Activated CD8-positive, alpha-beta memory T cell treated with anti-CD3 and anti-CD28 coated beads, Interleukin-2, amount 50 U/mL, for 48 hours (primary cell): ENCODE measurements around the gene ZNF280A.
A peak's percentile ranks its signal among the peaks of the same experiment; 100 is the strongest.

ENCODE experiments used
- DNase-seq: peaks from one replicate; pipeline ENCODE4 v3.0.0-alpha.2; 2020

ZNF280A gene, protein sequence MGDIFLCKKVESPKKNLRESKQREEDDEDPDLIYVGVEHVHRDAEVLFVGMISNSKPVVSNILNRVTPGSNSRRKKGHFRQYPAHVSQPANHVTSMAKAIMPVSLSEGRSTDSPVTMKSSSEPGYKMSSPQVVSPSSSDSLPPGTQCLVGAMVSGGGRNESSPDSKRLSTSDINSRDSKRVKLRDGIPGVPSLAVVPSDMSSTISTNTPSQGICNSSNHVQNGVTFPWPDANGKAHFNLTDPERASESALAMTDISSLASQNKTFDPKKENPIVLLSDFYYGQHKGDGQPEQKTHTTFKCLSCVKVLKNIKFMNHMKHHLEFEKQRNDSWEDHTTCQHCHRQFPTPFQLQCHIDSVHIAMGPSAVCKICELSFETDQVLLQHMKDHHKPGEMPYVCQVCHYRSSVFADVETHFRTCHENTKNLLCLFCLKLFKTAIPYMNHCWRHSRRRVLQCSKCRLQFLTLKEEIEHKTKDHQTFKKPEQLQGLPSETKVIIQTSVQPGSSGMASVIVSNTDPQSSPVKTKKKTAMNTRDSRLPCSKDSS

DNA sequence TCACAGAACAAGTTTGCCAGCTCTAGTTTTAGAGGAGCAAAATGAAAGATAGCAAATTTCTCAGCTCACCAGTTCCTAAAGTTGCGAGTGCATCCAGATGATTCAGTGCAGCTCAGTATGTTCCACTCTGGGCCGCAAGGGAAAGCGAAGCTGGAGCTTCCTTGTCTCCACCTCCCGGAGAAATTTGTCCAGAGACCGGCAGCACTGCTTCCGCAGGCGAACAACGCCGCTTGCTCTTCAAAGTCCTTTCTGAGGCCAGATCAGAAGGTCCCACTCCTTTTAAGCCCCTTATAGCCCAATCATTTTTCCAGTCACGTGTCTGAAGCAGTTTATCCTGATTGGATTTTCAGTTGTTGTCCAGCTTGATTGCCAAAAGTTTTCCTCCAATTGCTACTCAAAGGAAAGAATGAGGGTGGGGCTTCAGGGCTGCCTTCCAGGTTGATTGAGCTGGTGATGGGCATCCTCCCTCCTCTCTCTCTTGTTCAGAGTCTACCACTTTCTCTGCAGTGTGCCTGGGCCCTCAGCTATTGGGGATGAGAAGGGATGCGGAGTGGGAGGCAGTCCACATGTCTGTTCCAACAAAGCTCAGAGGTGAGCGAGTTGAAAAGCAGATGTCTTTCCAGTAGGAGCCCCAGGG is at the start of gene ZNF280A:
TSS of gene ZNF280A (minus strand) at position 251 of the 637 bp plus-strand sequence. CDS start 4,640 bp downstream, outside the sequence.
- DNase-seq = no peak

DNA sequence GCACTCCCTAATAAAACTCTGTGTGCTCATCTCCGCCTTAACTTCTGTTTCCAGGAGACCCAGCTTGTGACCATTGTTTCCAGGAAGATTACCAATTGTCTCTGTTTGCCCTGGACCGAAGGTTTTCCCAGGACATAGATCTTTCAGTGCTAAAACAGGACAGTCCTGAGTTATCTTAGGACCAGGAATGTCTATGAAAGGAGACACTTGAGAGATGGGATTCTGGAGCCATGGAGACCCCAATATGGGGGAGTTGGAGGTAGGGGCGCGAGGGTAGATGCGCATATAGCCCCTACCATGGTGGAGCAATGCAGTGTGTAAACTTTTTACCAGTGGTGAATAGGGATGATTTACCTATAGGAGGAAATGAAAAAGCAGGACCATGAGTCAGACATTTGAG is 49.1 kb upstream of the ZNF280A start:
- DNase-seq = no peak

DNA sequence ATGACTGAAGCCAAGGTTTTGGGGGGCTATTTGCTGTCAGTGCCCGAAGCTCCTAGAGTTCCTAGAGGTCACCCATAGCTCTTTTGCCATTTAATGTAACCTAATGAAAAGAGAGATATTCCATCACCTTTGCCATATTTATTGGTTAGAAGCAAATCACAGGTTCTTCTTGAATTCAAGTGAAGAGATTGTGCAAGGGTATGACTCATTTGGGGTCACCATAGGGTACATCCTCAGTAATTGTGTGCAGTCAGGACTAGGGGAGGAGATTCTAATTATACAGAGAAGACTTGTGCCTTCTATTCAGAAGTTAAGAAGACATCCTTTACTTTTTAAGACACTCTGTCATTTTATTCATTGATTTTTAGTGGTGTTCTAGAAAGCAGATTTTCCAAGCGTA is 45.9 kb upstream of the ZNF280A start:
- DNase-seq = no peak

DNA sequence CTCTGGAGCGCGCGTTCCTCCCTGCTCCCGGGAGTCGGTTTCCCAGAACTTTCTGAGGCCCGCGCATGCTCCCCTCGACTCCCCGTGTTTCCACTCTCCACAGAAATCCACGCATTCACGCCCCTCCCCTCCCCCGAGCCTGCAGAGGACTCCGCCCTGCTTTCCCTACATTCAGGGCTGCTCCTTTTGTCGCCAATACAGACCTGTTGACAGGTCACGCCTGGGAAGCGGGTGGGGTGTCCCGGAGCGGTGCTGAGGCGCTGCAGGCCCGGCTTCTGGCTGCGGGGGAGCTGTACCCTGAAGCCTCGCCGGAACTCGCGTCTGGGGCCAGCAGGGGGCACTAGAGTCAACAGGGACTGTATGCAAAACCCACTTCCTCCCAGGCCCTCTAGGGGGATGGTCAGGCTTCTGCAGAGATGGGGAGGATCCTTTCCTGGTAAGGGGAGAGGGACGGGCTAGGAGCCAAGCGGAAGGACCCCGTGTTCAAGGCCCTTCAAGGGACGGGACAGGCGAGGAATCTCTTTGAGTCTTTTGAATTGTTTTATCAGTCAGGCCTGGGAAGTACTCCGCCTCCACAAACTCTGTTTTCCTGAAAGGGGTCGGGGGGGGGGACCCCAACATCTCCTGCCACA is 39.0 kb upstream of the ZNF280A start, which contains the start of gene PRAME:
TSS of gene PRAME (minus strand) at position 294 of the 632 bp plus-strand sequence. CDS start 2,433 bp downstream, outside the sequence.
- peak; percentile 95 for DNase-seq

DNA sequence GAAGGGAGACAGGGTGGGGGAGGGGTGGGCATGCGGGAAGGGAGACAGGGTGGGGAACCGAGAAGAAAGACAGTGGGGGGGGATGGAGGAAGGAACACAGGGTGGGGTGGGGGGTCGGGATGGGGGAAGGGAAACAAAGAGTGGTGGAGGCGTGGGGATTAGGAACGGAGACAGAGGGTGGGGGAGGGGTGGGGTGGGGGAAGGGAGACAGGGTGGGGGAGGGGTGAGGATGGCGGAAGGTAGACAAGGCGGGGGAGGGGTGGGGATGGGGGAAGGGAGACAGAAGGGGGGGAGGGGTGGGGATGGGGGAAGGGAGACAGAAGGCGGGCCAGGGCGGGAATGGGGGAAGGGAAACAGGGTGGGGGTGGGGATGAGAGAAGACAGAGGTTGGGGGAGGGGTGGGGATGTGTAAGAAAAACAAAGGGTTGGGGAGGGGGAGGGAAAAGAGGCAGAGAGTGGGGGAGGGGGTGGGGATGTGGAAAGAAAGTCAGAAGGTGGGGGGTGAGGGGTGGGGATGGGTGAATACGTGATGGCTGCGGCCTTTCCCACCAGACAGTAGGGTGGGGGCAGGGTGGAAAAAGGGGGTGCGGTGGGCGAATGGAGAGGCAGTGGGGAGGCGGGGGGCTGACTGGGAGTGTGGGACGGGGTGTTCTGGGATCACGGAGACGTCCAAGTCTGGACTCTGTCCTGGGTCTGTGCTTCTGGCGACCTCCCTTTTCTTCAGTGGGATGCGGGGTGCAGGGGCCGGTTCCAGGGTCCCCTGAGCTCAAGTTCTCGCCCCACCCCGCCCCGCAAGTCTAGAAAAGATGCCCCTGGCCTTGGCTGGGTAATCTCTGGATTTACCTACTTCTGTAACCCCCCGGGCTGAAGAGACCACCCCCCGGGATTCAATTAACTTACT is 38.3 kb upstream of the ZNF280A start:
- DNase-seq = no peak

DNA sequence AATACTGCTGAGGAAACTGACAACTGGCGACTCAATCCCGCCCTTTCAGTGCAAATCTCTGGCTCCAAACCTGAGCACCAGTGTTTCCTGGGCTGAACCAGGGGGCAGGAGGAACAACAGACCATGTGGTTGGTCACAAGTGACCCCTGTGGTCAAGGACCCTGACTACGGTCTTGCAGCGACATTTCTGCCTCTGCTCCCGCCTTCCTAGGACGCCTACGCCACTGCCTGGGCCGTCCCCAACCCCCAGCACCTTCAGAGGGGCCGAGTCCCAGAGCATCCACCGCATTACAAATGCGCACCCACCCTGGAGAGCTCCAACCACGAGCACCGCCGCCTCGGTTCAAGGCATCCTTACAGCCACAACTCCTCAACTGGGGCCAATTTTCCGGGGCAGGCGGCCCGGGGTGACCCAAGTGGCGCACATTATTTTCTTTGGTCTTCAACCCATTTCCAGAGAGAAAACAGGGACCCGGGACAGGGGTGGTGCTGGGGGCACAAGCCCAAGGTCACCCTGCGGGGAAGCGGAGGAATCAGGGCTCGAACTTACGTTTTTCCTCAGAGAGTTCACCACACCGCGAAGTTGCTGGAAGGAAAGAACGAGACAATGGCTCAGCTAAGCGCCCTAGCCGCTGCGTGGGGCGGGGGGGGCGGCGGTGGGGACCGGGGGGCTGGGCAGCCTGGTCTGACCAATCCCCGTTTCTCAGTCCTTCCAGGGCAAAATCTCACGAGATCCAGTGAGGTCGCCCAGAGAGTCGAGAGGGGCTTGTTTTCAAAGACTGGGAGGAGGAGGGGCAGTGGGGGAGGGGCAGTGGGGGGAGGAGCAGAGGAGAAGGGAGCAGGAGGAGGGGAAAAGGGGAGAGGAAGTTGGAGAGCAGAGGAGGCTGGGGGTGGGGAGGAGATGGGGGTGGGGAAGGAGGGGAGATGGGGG is 37.2 kb upstream of the ZNF280A start:
- DNase-seq = no peak

DNA sequence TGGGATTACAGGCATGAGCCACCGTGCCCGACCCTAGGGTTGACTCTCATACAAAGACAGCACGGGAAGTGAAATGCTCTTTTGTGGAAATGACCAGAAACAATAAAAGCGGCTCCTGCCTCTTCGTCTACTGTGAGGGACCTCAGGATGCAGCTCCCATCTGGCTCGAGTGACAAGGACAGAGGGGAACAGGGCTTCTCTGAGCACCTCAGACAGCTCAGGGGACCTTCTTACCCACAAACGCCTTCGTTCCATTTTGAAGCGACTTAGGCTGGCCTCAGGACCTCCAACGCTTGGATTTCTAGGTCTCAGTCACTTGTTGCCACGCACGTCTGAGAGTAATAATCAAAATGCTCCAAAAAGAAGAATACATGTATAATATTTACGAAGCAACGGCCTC is 36.5 kb upstream of the ZNF280A start:
- no peak for DNase-seq

DNA sequence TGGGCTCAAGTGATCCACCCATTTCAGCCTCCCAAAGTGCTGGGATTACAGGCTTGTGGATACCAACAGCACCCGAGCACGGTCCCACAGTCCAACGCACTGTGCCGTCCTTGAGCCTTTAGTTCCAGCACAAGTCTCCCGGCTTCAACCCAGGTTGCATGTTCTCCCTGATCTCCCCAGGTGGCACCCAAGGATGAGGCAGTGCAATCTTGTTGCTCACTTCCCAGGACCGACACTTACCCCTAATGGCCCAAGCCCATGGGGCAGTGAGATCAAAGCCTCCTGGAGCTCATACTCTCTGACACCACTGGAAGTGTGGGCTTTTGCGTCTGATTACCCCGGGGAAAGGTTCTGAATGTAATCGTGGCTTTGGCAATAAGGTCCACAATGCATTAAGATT is 35.5 kb upstream of the ZNF280A start:
- DNase-seq = no peak

DNA sequence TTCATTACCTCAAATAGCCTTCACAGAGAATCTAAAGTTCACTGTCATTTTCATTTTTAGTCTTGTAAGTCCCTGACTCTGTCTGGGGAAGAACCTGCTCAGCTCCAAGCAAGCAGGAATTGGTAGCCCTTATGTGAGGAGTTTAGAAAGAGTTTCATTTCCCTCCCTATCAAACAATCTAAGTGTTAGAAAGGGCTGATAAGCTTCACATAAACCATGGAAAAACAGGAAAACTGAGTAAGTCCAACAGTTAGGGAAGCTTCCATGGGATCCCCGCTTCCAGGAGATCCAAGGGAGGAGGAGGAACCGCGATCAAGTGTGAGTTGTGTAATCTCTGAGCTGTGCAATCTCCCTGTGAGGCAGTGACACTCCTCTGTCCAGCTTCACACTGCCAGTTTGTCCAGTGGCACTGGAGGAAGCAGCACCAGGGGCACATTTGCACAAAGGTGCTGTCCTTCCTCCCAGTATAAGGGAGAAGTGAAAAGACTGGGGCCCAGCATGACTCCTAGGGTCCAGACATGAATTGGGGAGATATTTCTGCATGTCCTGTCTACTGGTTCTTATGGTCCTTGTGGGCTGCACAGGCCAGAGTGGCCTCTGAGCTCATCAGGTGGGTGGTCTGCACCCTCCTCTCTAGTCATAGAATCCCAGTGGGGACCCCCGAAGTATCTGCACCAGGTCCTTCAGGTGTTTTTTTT is 34.7 kb upstream of the ZNF280A start:
- DNase-seq = no peak

DNA sequence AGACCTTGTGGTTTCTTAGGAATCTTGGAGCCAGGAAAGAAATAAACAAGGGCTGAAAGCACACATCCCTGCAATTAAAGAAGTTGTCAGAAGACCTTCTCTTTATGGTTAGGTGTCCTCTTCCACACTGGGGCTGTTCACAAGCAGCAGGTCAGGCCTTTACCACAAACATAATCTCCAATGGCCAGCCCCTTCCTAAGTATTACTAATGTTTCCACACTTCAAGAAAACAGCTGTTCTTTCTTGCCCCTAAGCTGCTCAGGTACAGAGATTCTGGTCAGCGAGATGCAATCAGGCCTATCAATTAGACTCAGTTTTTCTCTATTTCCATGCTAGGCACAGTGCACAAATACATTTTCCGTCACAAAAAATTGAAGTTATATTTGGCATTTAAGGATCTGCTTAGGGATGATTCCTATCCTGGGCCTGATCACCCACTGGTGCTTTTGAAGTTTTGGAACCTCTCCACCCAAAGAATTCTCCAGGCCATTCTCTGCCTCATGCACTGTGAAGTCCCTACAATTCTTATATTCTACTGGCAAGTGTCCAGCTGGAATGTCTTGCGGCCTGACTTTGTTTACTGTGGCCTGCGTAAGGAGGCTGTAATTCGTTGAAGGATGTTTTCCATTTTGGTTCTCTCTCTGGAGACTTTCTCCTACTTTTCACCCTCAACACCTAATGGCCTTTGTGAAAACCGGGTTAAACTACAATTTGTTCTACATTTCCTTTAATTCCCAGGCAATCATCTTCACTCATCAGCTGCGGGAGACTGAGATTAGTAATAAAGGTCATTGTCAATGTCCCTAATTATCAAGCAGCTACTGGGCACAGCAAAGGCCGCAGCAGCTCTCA is 33.9 kb upstream of the ZNF280A start:
- no peak for DNase-seq

DNA sequence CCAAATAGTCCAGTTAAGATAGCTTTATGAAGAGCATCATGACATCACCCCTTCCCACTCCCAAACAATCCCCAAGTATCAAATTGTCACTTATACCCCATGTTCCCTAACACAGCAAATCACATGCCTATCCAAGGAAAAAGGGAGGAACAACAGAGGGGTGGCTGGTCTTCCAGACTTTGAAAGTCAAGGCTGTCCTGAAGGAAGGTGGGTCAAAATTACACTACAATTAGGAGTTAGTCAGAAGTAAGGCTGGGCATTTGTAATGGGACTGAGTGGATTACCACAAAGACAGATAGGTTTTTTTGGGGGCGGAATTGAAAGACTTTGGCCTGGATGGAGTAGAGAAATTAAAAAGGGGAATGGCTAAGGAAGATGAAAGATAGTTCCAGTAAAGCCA is 33.1 kb upstream of the ZNF280A start:
- DNase-seq = no peak

DNA sequence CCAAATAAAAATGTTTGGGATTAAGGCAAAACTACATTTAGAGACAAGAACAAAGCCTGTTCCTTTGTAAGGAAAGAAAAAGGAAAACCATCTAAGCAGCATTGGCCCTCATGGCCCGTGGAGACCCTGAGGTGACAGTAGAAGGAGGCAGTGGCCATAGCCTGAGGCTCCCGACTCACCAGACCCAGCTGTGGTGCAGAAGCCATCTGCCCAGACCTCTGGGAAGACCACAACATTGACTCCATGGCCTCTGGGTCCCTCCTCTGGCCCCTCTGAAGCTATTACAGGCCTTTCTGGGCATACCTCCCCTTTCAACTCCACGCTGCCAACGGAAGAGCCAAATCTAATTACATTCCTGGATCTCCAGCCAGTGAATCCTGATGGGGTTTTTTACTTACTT is 32.6 kb upstream of the ZNF280A start:
- DNase-seq = no peak

DNA sequence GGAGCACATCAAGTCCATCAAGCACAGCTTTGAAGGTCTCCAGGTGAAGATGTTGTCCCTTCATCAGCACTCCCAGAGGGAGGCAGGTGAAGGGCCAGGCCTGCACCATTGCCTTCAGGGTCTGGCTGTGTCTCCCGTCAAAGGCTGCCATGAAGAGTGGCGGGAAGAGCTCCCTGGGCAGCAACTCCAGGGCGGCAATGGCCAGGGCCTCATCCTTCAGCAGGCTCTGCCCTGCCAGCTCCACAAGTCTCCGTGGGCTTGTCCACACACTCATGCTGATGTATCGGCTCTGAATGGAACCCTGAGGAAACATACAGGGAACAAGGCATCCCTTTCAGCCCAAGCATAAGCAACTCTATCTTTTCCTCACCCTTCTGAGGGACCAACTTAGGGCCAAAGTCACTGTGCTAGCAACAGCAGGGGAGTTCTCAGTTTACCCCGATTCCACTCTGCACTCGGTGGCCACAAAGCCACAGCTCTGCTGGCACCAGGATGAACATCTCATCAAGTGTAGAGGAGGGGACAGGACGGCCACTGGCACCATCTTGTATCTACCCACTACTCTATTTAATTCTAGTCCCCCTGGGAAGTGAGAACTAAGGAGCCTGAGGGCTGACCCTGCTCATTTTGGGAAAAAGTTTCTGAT is 30.8 kb upstream of the ZNF280A start:
- DNase-seq = no peak

DNA sequence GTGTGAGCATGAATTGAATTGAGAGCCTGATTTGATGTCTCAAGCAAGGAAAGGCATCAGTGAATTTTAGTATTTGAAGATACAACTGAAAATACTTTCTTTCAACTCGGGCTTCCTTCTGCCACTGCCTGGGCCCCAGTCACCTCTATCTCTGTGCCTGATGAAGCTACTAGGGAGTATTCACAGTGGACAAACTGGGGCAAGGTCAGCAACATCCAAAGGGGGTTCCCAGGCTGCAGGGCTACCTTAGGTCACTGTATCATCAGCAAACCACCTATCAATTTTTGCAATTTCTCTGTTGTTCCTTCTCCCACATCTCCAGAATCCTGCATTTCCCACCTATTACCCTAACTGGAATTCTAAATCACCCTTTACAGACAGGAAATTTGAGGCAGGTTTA is 28.8 kb upstream of the ZNF280A start:
- DNase-seq = no peak

DNA sequence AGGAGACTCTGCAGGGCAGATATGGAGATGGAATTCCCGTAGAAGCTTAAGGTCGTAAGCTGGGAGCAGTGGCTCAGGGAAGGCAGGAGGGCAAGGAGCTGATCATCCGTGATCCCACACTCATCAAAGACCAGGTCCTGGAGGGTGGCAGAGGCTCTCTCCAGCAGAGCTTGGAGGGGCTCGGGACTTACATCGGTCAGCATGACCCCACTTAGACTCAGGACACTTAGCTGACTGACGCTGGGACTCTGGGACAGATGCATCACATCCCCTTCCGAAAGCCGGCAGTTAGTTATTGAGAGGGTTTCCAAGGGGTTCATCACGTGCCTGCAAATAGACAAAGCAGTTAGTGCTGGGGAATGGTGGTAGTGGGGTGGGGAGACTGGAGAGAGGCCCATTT is 28.2 kb upstream of the ZNF280A start:
- DNase-seq = no peak

DNA sequence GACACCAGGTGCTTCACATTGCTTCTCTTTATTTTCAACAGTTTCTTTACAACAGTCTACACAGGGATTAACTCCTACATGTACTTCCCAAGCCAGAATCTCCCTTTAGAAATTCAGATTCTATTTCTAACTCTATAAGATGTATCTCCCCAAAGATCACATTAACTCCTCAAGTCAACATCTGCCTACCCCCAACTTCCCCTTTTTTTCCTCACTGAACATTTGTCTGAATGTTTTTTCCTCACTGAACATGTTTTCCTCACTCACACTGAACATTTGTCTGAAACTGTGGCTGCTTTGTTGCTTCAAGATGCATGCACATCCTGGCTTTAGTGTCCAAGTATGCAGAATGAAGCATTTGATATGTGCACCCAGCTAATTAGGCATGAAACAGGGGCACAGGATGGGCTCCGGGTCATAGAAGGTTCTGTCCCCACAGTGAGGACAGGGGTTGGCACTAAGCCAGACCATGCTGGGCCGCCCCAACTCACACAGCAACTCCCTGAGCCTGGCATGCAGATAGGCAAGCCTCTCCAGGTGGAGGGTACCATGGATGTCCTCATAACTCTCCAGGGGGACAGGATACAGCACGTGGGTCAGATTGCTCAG is 27.7 kb upstream of the ZNF280A start:
- DNase-seq = no peak

DNA sequence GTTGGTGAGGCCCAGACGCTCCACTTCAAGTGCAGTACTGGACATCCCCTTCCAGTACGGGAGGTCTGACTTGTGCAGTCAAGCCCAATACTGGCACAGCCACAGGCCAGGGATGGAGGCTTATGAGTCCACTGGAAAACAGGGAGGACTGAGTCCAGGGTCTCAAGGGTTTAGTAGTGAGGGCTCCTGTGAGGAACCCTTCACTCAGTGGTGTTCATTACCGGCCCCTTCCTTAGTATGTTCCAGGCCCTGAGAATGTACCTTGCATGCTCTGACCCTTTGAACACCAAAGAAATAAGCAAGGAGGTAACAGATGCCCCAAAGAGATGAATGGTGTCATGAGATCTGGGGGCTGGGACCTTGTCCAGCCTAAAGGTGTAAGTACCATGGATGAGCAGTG is 27.2 kb upstream of the ZNF280A start:
- no peak for DNase-seq

DNA sequence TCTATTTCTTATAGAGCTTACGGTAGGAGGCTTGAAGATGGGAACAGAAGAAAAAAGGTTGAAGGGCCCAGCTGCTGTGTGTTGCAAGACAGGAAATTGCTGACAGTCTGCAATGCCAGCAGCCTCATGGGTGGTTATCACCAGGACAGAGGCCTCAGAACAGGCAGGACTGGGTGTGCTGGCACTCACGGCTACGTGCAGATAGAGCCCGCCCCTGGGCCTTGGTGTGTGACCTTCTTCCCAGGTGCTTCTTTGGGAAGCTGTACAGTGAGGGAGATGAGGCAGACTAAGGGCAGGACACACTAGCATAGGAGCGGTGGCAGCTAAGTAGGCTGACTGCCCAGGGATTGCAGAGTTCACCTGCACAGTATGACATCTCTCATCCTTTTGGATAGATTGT is 26.4 kb upstream of the ZNF280A start:
- DNase-seq = no peak

DNA sequence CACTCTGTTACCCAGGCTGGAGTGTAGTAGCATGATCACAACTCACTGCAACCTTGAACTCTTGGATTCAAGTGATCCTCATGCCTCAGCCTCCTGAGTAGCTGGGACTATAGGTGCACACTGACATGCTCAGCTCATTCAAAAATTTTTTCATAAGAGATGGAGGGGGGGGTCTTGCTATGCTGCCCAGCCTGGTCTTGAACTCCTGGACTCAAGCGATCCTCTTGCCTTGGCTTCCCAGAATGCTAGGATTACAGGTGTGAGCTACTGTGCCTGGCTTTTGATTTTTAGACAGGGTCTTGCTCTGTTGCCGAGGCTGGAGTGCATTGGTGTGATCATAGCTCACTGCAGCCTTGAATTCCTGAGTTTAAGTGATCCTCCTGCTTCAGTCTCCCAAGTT is 25.0 kb upstream of the ZNF280A start:
- no peak for DNase-seq
